Activated CD4-positive, alpha-beta T cell treated with anti-CD3 and anti-CD28 coated beads, Interleukin-2, amount 50 U/mL, for 4 hours (primary cell): ENCODE data around the gene PRR35.
"Not testable (repeated sequence)": the region's sequence is repeated elsewhere in the genome, so short reads cannot be mapped to it uniquely, and the experiment has no call there.

Experiments
- DNase-seq, 2 experiments: peaks; one replicate each; pipeline ENCODE4 v3.0.0-alpha.2; 2020

The PRR35 gene

DNA sequence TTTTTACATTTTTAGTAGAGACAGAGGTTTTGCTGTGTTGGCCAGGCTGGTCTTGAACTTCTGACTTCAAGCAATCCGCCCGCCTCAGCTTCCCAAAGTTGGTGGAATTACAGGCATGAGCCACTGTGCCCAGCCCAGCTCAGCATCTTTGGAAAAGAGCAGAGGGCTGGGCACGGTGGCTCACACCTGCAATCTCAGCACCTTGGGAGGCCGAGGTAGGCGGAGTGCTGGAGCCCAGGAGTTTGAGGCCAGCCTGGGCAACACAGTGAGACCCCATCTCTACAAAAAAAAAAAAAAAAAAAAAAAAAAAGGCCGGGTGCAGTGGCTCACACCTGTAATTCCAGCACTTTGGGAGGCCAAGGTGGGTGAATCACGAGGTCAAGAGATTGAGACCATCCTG, 37.5 kb downstream of the PRR35 start:
- not testable (repeated sequence) for DNase-seq

DNA sequence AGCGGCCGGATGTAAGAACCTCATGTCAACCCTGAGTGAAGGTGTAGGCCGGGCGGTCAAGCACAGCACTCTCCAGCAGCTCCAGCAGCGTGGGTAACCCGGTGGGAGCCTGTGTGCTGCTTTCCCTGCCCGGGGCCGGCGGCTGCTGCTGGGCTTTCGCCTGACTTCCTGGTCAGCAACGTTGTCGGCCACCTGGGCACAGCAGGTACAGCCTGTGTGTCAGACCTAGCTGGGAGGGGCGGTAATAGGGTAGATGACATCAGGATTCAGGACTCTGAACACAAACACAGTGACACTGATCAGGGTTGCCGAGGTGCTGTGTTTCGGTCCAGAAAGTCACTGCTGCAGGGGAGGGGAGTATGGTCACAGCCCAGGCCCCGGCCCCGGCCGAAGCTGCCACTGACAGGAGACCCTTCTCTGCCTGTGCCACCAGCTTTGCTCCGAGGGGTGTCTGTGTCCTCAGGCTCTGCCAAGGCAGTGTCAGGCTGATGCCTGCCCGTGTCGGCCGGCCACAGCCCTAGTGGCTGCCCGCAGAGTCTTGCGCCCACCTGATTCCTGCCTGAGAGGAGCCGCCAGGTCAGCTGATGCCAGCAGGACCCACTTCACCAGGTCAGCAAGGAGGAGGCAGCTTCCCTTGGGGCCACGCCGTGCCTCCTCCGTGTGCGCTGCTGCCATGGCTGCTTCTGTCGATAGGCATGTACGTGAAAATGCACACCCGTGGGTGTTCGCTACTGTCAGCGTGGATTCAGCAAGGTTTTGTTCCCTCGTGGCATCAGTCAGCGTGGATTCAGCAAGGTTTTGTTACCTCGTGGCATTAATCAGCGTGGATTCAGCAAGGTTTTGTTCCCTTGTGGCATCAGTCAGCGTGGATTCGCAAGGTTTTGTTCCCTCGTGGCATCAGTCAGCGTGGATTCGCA, 38.9 kb downstream of the PRR35 start:
- no peak for DNase-seq

DNA sequence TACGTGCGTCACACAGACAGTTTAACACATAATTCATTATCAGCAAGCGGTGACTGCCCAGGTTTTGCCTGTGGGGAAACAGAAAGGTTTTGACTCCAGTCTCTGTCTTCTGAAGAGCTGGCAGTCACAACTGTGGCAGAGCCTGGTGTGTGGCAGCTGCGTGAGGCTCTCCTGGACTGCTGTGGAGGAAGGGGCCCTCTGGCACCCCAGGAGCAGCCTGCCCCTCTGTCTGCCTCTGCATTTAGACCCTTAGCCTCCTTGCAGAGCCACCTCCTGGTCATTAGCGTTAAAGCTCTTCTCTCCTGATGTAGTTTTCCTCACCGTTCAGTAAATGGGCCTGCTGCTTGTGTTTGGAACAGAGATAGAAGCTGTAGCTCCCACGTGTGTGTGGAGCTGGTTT, 40.6 kb downstream of the PRR35 start:
- no peak for DNase-seq

DNA sequence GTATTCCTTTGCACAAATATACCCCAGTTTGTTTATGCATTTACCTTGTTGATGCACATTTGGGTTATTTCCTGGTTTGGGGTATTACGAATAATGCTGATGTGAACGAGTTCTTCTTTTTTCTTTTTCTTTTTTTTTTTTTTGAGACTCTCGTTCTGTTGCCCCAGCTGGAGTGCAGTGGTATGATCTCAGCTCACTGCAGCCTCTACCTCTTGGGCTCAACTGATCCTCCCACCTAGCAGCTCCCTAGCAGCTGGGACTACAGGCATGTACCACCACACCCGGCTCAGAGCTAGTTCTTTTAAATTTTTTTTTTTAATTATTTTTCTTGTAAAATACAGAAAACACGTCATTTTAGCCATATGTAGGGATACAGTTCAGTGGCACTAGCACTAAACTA, 43.7 kb downstream of the PRR35 start:
- no peak for DNase-seq

DNA sequence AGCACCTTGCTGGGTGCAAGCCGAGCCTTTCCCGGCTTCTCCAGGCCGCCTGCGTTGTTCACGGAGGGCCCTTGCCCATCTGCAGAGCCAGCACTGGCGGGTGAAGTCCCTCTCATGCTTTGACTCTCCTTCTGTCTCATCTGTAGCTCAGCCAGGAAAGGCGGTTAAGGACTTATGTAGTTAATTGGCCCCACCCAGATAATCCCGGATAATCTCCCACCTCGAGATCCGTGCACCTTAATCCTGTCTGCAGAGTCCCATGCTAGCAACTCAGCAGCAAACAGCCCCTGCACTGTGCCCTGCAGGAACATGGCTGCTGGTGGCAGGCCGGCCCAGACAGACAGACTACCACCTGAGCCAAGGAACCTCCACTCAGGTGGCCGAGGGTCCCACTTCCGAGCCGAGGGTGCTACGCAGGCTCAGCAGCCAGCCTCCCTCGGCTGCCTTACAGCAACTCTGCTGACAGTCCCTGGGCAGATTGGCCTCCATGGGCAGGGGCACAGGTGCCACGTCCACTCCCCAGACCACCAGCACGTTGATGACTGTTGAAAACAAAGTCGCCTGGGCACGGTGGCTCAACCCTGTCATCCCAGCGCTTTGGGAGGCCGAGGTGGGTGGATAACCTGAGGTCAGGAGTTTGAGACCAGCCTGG, 46.6 kb downstream of the PRR35 start:
- DNase-seq, result no peak

DNA sequence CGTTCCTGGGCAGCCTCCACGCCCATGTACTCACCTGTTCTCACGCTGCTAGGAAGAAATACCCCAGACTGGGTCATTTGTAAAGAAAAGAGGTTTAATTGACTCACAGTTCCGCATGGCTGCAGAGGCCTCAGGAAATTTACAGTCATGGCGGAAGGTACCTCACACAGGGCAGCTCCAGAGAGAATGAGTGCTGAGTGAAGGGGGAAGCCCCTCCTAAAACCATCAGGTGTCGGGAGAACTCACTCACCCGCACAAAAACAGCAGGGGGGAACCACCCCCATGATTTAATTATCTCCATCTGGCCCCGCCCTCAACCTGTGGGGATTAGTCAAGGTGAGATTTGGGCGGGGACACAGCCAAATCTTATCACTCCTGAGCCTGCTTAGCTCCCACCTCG, 47.8 kb downstream of the PRR35 start:
- DNase-seq, result no peak

DNA sequence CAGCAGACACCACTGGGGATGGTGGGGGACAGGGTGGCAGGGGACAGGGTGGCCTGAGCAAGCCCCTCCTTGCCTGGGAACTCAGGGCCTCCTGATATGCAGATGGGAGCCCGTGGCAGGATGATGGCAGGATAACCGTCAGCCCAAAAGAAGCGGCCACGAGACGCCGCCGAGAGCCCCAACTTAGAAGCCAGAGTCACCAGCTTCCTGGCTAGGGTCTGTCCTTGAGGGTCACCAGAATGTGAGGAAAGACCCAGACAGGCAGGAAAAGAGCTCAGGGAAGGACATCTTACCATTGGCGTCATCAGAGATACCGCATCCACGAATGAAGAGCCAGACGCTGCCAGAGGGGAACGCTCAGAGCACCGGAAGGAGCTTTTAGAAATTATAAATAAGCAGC, 49.1 kb downstream of the PRR35 start:
- no peak for DNase-seq

DNA sequence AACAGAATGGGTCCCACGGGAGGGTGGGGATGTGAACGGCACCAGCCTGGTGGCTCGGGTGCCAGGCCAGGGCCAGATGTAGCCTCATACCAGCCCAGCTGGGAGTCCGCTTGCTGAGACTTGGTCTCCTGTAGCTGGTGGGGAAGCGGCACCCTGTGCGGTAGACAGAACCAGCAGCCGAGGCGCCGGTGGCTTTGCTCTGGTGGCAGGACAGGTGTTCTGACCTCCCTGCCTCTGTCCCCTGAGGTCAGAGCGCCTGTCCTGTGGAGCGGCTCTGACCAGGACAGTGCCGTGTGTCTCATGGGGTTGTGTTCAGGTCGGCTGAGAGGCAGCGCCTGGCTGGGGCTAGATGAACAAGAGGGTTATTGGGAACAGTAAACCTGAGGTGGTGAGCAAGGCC, 49.8 kb downstream of the PRR35 start:
- DNase-seq, result no peak

DNA sequence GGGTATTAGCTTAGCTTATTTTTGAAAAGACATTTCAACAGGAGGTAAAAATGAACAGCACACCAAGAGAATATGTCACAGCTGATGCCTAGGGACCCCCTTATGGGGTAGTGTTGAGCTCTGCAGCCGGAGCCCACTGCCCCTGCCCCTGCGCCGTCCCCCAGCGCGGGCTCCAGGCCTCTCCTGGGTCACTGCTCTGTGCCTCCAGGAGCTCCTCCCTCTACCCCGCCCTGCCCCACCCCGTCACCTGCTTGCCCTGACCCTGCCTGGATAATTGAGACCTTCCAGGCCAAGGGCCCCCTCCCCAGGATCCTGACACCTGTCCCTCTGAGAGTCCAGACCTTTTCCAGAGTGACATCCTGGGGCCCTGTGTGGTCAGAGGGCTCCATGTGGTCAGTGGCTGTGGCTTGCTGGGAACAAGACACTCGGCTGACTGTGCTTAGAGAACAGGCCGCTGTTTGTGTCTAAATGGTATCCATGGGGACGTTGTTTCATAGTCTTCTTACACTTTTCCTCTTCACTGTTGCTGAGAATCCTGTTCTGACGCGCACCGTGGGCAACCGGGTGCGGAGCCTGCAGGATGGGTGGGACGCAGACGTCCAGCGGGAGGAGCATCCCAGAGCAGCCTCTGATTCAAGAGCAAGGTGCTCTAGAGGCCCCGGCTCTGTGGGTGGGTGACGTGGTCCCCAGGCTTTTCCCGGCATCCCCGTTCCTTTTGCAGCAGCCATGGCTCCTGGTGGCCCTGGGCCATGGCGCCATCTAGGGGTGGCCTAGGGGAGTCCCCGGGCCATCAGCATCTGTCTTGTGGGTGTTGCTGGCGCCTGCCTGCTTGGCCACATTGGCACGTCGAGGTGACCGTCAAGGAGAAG, 50.6 kb downstream of the PRR35 start:
- peak; percentile 49 to 52 for DNase-seq

DNA sequence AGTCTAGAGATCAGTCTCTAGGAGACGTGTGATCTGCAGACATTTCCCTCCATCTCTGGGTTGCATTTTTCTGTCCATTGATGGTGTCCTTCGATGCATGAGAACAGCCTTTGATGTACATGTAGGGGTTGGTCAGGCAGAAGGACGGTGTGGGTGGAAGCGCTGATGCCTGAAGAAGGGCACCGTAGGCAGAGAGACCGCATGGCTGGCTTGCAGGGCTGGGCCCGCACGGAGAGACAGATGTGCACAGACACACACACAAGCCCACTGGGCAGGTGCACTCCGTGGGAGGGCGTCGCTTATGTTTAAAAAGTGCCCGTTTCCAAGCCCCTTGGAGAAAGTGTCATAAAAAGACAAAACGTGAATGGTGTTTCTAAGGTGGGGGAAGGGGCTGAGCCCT, 54.9 kb downstream of the PRR35 start:
- DNase-seq, result no peak
